ENCODE results near the gene MYO3B. TPM values are rescaled to one million over a fixed set of nuclear protein-coding genes. Genes with fewer than 3 reads are reported as not detected.

Gene MYO3B
- total and polyA plus RNA-seq, 2 of the 8 experiments (the other 6 are each of a cell fraction or from before 2014, with no cell fraction given), result 0.17 to 0.19 TPM

- TF ChIP-seq USF2 (IDR thresholded peaks at IDR 0.05; ENCODE audit: low read length) (no peak), GTF2F1 (IDR thresholded peaks at IDR 0.05; ENCODE audit: borderline replicate concordance, low read depth, low read length) (no peak), ATF2 (IDR thresholded peaks at IDR 0.05; ENCODE audit: low read length) (no peak), CHD2 (IDR thresholded peaks at IDR 0.05; ENCODE audit: low read length) (no peak)
These were observed 370.4 kb downstream of the MYO3B start (continued) for GRCh38 chr2:170548304-170548703.
